GM18951 (cell line): Measurements from ENCODE around the gene MAP3K5.
"Not testable (repeated sequence)": the region's sequence is repeated elsewhere in the genome, so short reads cannot be mapped to it uniquely, and the experiment has no call there.

ENCODE experiments used
- POLR2A ChIP-seq: IDR thresholded peaks from 4 replicates; pipeline ENCODE4 v1.6.1; 2011; ENCODE audit warnings: mild to moderate bottlenecking; ENCODE audit not compliant: insufficient read length, insufficient read depth; ENCODE audit errors: extremely low read depth
- in situ Hi-C: fragments of 300-500 bp; cut with MboI; formaldehyde crosslinking; loops from one replicate; pipeline ENCODE4 v1.12.0; 2022; ENCODE audit warnings: low sequenced_read_pairs, mixed read lengths, inconsistent platforms; ENCODE audit not compliant: unreplicated experiment

MAP3K5 gene

GRCh38 chr6:136703331-136703865, 88.9 kb downstream of the MAP3K5 start:
- in situ Hi-C loops, result no loop called here

GRCh38 chr6:136701045-136701444, 91.2 kb downstream of the MAP3K5 start:
- no peak for TF ChIP-seq POLR2A
- in situ Hi-C loops, result no loop called here

More at GRCh38 chr6:136703331-136703865, 88.9 kb downstream of the MAP3K5 start:
- no peak for TF ChIP-seq POLR2A

GRCh38 chr6:136699358-136699757, 92.9 kb downstream of the MAP3K5 start:
- TF ChIP-seq POLR2A, result no peak
- in situ Hi-C loops, result no loop called here

GRCh38 chr6:136696783-136697364, 95.4 kb downstream of the MAP3K5 start:
- in situ Hi-C loops, result no loop called here
- no peak for TF ChIP-seq POLR2A

- in situ Hi-C loops, result no loop called here
- no peak for TF ChIP-seq POLR2A
Measured at GRCh38 chr6:136696238-136696637, 96.0 kb downstream of the MAP3K5 start.

- TF ChIP-seq POLR2A, result no peak
- in situ Hi-C loops, result no loop called here
Measured at GRCh38 chr6:136695412-136695811, 96.9 kb downstream of the MAP3K5 start.

- TF ChIP-seq POLR2A, result no peak
- in situ Hi-C loops, result no loop called here
Measured at GRCh38 chr6:136693090-136693489, 99.2 kb downstream of the MAP3K5 start.

GRCh38 chr6:136687894-136688293, 104.4 kb downstream of the MAP3K5 start:
- in situ Hi-C loops, result not testable (repeated sequence)

GRCh38 chr6:136685540-136686108, 106.7 kb downstream of the MAP3K5 start:
- in situ Hi-C loops, result no loop called here
- TF ChIP-seq POLR2A, result no peak

GRCh38 chr6:136684466-136684865, 107.8 kb downstream of the MAP3K5 start:
- no peak for TF ChIP-seq POLR2A
- in situ Hi-C loops, result no loop called here

- no peak for TF ChIP-seq POLR2A
- in situ Hi-C loops, result no loop called here
Measured at GRCh38 chr6:136683209-136683941, 108.9 kb downstream of the MAP3K5 start.

- in situ Hi-C loops, result no loop called here
- TF ChIP-seq POLR2A, result no peak
Measured at GRCh38 chr6:136682292-136682691, 110.0 kb downstream of the MAP3K5 start.

GRCh38 chr6:136677822-136678221, 114.5 kb downstream of the MAP3K5 start:
- in situ Hi-C loops, result no loop called here
- no peak for TF ChIP-seq POLR2A

- no peak for TF ChIP-seq POLR2A
- in situ Hi-C loops, result no loop called here
Measured at GRCh38 chr6:136677344-136677743, 114.9 kb downstream of the MAP3K5 start.

- no peak for TF ChIP-seq POLR2A
- in situ Hi-C loops, result no loop called here
Measured at GRCh38 chr6:136676075-136676474, 116.2 kb downstream of the MAP3K5 start.
